Measurements from ENCODE around the gene TMEM184B. TPM values are rescaled to one million over a fixed set of nuclear protein-coding genes. Genes with fewer than 3 reads are reported as not detected.

The TMEM184B gene
- total RNA-seq, 1 donor from 2014 or later: 88.0 TPM

GRCh38 chr22:38255697-38256096, 17.1 kb downstream of the TMEM184B start:
- Mint-ChIP-seq H3K4me3 (ENCODE audit: unreplicated experiment) (no peak overlapping the region), H3K27me3 (ENCODE audit: unreplicated experiment) (no peaks in the 10 kb centered on the region), H3K27ac (ENCODE audit: unreplicated experiment) (peak overlapping the region; percentile 38), H3K4me1 (ENCODE audit: unreplicated experiment) (peaks cover 32% of the 10 kb centered on the region), H3K9me3 (ENCODE audit: unreplicated experiment) (no peaks in the 10 kb centered on the region), H3K36me3 (ENCODE audit: unreplicated experiment) (no peaks in the 10 kb centered on the region)
- no peak for DNase-seq (ENCODE audit: extremely low spot score, unreplicated experiment)
- TF ChIP-seq, protein P1, sequence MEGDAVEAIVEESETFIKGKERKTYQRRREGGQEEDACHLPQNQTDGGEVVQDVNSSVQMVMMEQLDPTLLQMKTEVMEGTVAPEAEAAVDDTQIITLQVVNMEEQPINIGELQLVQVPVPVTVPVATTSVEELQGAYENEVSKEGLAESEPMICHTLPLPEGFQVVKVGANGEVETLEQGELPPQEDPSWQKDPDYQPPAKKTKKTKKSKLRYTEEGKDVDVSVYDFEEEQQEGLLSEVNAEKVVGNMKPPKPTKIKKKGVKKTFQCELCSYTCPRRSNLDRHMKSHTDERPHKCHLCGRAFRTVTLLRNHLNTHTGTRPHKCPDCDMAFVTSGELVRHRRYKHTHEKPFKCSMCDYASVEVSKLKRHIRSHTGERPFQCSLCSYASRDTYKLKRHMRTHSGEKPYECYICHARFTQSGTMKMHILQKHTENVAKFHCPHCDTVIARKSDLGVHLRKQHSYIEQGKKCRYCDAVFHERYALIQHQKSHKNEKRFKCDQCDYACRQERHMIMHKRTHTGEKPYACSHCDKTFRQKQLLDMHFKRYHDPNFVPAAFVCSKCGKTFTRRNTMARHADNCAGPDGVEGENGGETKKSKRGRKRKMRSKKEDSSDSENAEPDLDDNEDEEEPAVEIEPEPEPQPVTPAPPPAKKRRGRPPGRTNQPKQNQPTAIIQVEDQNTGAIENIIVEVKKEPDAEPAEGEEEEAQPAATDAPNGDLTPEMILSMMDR (IDR thresholded peaks at IDR 0.05): no peak

DNA sequence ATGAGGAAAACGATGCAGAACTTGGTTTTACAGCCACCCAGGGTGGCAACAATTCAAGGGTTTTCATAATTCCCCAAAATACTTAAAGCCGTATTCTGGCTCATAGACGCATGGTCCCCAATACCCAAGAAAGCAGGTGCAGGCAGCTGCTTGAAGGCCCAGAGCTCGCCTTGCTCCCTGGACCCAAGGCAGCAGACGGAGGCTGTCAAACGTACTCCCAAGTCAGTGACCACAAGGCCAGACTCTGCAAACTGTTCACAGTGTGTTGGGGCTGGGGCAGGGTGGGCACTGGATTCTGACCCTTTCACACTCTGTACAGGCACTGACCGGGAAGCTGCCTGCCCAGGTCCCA, 21.5 kb downstream of the TMEM184B start:
- H3K27ac Mint-ChIP-seq (ENCODE audit: unreplicated experiment): no peak overlapping the region
- TF ChIP-seq, protein P1 (IDR thresholded peaks at IDR 0.05): no peak
- H3K4me3 Mint-ChIP-seq (ENCODE audit: unreplicated experiment): no peak overlapping the region

DNA sequence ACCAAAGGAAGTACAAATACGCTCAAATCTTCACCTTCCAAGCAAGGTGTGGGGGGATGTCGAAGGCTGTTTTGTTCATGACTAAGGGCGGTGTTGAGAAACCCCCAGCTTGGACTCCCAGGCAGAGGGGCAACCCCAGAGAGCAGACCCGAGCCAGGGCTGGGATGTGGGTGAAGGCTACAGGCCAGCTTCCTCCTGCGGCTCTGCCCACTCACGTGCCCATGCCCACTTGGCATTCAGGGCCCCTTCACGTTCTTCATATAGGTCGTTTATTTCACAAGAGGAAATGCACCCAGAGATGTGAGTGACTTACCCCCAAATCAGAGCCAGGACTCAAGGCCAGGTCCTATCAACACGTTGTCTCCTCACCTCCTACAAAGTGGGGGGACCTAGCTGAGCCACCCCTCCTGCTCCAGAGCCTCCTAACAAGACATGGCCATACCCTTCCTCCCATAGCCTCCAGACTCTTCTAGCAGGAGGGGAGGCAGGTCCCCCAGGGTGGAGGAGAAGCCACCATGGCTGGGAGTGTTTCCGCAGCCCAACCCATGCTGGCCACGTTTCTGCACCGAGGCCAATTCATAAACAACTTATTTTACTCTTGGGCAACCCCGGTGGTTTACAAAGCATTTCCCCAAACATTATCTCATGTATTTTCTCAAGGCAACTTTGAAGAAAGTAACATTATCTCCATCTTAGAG, 22.0 kb downstream of the TMEM184B start:
- no peak overlapping the region for H3K27ac Mint-ChIP-seq (ENCODE audit: unreplicated experiment)
- peaks cover 20% of the 10 kb centered on the region for H3K36me3 Mint-ChIP-seq (ENCODE audit: unreplicated experiment)
- peaks cover 3% of the 10 kb centered on the region for H3K4me1 Mint-ChIP-seq (ENCODE audit: unreplicated experiment)
- H3K27me3 Mint-ChIP-seq (ENCODE audit: unreplicated experiment): no peaks in the 10 kb centered on the region
- no peak for DNase-seq (ENCODE audit: extremely low spot score, unreplicated experiment)
- TF ChIP-seq, protein P1 (IDR thresholded peaks at IDR 0.05): no peak
- no peak overlapping the region for H3K4me3 Mint-ChIP-seq (ENCODE audit: unreplicated experiment)
- H3K9me3 Mint-ChIP-seq (ENCODE audit: unreplicated experiment): no peaks in the 10 kb centered on the region

More for the DNA sequence above, 21.5 kb downstream of the TMEM184B start:
- Mint-ChIP-seq H3K27me3 (ENCODE audit: unreplicated experiment) (no peaks in the 10 kb centered on the region), H3K9me3 (ENCODE audit: unreplicated experiment) (no peaks in the 10 kb centered on the region), H3K4me1 (ENCODE audit: unreplicated experiment) (peaks cover 4% of the 10 kb centered on the region), H3K36me3 (ENCODE audit: unreplicated experiment) (peaks cover 20% of the 10 kb centered on the region)
- DNase-seq (ENCODE audit: extremely low spot score, unreplicated experiment): no peak

DNA sequence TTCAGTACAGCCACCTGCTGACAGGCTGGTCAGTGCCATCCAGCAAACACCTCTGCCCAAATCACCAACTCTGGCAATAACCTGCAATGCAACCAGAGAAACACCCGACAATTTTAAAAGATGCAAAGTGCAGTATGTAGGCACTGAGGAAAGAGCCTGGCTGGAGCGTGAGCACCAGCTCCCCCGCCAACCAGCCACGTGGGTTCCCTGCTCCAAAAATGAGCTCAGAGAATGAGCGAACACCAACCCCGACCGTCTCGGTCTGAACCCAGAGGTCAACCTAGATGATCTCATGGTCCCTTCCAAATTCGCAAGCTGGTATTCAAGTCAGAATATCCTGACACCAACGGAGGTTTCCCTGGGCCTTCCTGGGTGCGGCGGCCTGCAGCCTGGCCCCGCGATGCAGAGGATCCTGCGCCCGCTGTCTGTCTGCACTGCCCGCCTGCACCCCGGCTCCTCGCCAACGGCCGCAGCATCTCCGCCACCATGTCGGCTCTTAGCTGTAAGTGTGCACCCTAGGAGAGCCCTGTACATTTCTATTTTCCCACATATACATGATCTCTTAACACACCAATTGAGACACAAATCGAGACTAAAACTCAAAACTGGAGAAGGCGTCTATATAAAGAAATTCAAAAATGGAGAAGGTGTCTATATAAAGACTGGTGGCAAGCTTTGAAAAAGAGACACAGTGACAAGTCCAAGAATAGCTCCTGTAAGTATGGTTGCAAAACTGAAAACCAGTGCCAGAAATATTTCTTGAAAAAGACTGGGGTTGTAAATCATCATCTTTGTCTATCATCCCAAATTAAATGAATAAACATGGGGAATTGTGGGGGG, 22.8 kb downstream of the TMEM184B start:
- Mint-ChIP-seq H3K36me3 (ENCODE audit: unreplicated experiment) (peaks cover 20% of the 10 kb centered on the region), H3K4me1 (ENCODE audit: unreplicated experiment) (no peaks in the 10 kb centered on the region), H3K27me3 (ENCODE audit: unreplicated experiment) (no peaks in the 10 kb centered on the region), H3K27ac (ENCODE audit: unreplicated experiment) (no peak overlapping the region), H3K4me3 (ENCODE audit: unreplicated experiment) (no peak overlapping the region), H3K9me3 (ENCODE audit: unreplicated experiment) (no peaks in the 10 kb centered on the region)
- TF ChIP-seq, protein P1 (IDR thresholded peaks at IDR 0.05): no peak
- no peak for DNase-seq (ENCODE audit: extremely low spot score, unreplicated experiment)

GRCh38 chr22:38249301-38249700, 23.5 kb downstream of the TMEM184B start:
- Mint-ChIP-seq H3K36me3 (ENCODE audit: unreplicated experiment) (peaks cover 20% of the 10 kb centered on the region), H3K4me3 (ENCODE audit: unreplicated experiment) (no peak overlapping the region), H3K27me3 (ENCODE audit: unreplicated experiment) (no peaks in the 10 kb centered on the region), H3K27ac (ENCODE audit: unreplicated experiment) (no peak overlapping the region), H3K4me1 (ENCODE audit: unreplicated experiment) (no peaks in the 10 kb centered on the region), H3K9me3 (ENCODE audit: unreplicated experiment) (no peaks in the 10 kb centered on the region)
- DNase-seq (ENCODE audit: extremely low spot score, unreplicated experiment): no peak
- TF ChIP-seq, protein P1 (IDR thresholded peaks at IDR 0.05): no peak

Measured in osteocyte (in vitro differentiated cells).